Amygdala (tissue), 56 donors: Measurements from ENCODE around the gene ABHD3.
"Not testable (repeated sequence)": the region's sequence is repeated elsewhere in the genome, so short reads cannot be mapped to it uniquely, and the experiment has no call there.

ENCODE experiments used
- DNase-seq, 56 donors: peaks; one replicate each; lab custom pipeline; 2025; lab: John Stamatoyannopoulos, UW

The ABHD3 gene

GRCh38 chr18:21704603-21705364 lies at the start of gene ABHD3:
Gene ABHD3, minus strand, starts transcription at chr18:21704774. Its CDS starts 109 bp downstream, at chr18:21704665.
- peak; percentile 42 to 93 (median 82) for DNase-seq

GRCh38 chr18:21747764-21748693 lies 43.5 kb upstream of the ABHD3 start:
- DNase-seq, result no peak

- no peak for DNase-seq
These were observed 42.7 kb upstream of the ABHD3 start for GRCh38 chr18:21747268-21747667.

DNA sequence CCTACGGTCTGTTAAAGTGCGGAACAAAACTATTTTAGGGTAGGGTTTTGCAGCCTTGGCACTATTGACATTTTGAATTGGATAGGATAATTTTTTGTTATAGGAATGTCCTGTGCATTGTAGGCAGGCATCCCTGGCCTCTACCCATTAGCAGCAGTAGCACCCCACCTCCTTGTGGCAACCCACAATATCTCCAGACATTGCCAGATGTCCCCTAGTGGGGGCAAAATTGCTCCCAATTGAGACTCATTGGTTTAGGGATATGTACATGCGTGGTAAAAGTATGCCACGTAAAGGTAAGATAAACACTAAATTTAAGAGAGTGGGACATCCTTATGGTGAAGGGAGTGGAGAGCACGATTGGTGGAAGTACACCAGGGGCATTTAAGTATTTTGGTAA lies 40.7 kb upstream of the ABHD3 start:
- DNase-seq, result no peak

GRCh38 chr18:21743166-21743832 lies 38.7 kb upstream of the ABHD3 start:
- DNase-seq, result no peak

GRCh38 chr18:21742315-21742687 lies 37.7 kb upstream of the ABHD3 start:
- DNase-seq, result no peak

GRCh38 chr18:21741562-21742314 lies 37.2 kb upstream of the ABHD3 start:
- DNase-seq, result peak in 22 of 56 donors; percentile 6 to 72 (median 28)

DNA sequence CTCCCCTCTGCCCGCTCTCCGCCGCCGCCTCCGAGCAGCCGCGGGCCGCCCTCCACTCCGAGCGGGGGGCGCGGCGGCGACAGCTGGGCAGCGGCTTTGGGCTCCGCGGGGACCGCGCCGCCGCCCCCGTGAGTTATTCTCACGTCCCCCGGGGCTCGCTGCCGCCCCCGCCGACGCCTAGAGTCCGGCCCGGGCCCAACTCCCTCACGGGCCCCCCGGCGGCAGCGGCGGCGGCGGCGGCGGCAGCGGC lies 36.7 kb upstream of the ABHD3 start:
- peak in 1 of 56 donors; percentile 72 for DNase-seq

- peak; percentile 68 to 100 (median 98) for DNase-seq
These were observed 36.2 kb upstream of the ABHD3 start, which contains the start of gene MIB1 for GRCh38 chr18:21740538-21741311. Gene MIB1, plus strand, starts transcription at chr18:21740792. Its CDS starts 792 bp downstream, at chr18:21741584.

- DNase-seq, result peak in 1 of 56 donors; percentile 1
These were observed 35.3 kb upstream of the ABHD3 start for GRCh38 chr18:21739604-21740537.

DNA sequence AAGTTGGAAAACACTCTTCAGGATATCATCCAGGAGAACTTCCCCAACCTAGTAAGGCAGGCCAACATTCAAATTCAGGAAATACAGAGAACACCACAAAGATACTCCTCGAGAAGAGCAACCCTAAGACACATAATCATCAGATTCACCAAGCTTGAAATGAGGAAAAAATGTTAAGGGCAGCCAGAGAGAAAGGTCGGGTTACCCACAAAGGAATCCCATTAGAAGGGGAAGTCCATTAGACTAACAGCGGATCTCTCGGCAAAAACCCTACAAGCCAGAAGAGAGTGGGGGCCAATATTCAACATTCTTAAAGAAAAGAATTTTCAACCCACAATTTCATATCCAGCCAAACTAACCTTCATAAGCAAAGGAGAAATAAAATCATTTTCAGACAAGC lies 32.4 kb upstream of the ABHD3 start:
- DNase-seq, result not testable (repeated sequence)

- no peak for DNase-seq
These were observed 31.0 kb upstream of the ABHD3 start for GRCh38 chr18:21735452-21736015.

DNA sequence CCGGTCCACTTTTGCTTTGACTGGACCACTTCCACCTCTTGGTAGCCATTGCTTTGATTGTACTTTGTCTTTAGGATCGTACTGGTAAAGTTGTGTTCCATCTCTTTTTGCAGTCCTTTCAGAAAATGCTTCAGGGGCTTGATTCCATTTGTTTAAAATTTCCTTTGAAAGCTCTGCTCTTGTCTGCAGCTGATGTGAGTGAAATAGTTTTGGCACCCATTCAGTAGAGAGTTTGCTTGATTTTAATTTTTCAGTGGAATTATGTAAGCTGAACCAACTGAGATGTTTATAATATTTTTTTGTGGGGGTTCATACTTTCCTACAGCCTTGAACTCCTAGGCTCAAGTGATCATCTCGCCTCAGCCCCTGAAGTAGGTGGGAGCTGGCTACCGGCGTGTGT lies 28.4 kb upstream of the ABHD3 start:
- no peak for DNase-seq

DNA sequence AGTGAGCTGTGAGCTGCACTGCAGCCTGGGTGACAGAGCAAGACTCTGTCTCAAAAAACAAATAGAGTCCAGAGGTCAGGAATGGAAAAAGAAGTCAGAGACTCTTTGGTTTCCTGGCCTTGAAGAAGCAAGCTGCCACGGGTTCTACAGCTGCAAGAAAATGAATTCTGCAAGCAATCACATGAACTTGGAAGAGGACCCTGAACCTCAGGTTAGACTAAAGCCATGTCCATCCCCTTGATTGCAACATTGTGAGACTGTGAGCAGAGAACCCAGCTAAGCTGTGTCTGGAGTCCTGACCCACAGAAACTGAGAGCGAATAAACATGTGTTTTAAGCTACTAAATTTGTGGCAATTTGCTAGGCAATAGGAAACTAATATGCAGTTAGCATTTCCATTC lies 23.1 kb upstream of the ABHD3 start:
- DNase-seq, result no peak

GRCh38 chr18:21725201-21725600 lies 20.6 kb upstream of the ABHD3 start:
- DNase-seq, result no peak

- no peak for DNase-seq
These were observed 18.1 kb upstream of the ABHD3 start for GRCh38 chr18:21722687-21723086.

DNA sequence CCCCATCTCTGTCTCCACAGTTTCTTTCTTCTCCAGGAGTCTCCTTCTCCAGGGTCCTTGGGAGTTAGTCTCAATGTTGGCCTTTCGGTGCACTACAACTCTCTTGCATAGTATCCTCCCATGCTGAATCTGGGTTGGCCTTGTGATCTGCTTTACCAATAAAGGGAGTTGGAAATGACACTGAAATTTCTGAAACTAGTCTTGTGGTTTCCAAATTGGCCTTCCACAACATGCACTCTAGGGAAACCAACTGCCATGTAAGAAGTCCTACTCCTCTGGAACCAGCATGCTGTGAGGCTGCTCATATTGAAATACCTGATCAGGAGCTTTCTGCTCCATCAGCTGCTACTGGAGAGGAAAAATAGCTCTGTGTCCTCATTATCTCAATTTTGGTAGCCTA lies 9.9 kb upstream of the ABHD3 start:
- no peak for DNase-seq

DNA sequence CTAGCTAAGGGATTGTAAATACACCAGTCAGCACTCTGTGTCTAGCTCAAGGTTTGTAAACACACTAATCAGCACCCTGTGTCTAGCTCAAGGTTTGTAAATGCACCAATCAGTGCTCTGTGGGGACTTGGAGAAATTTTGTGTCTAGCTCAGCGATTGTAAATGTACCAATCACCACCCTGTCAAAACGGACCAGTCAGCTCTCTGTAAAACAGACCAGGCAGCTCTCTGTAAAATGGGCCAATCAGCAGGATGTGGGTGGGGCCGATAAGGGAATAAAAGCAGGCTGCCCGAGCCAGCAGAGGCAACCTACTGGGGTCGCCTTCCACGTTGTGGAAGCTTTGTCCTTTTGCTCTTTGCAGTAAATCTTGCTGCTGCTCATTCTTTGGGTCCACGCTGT lies 2.6 kb upstream of the ABHD3 start:
- DNase-seq, result not testable (repeated sequence)
